ENCODE data around the gene SHISAL2A. TPM values are rescaled to one million over a fixed set of nuclear protein-coding genes. Genes with fewer than 3 reads are reported as not detected.
A peak's percentile ranks its signal among the peaks of the same experiment; 100 is the strongest.

The SHISAL2A gene
- total RNA-seq, 4 donors from 2014 or later = 0.88 to 7.4 (median 1.7) TPM; not detected in 1

GRCh38 chr1:52693843-52694242, 60.9 kb downstream of the SHISAL2A start:
- no peak for TF ChIP-seq CTCF (IDR thresholded peaks at IDR 0.05)
- TF ChIP-seq POLR2A (IDR thresholded peaks at IDR 0.05) = no peak
- Histone ChIP-seq H3K9me3 (no peaks in the 10 kb centered on the region), H3K27ac (no peak overlapping the region), H3K27me3 (no peaks in the 10 kb centered on the region), H3K36me3 (peaks cover 0 to 26% (median 0%) of the 10 kb centered on the region in 3 donors), H3K4me1 (peaks cover 0 to 9% (median 0%) of the 10 kb centered on the region in 4 donors), H3K4me3 (no peak overlapping the region)
- DNase-seq = no peak

GRCh38 chr1:52695627-52696026, 62.7 kb downstream of the SHISAL2A start:
- no peak for DNase-seq
- H3K4me1 ChIP-seq = peaks cover 0 to 9% (median 0%) of the 10 kb centered on the region in 4 donors
- H3K4me3 ChIP-seq = no peak overlapping the region
- TF ChIP-seq CTCF (IDR thresholded peaks at IDR 0.05) = no peak
- no peak for TF ChIP-seq POLR2A (IDR thresholded peaks at IDR 0.05)
- no peaks in the 10 kb centered on the region for H3K27me3 ChIP-seq
- H3K9me3 ChIP-seq = no peaks in the 10 kb centered on the region
- H3K36me3 ChIP-seq = peaks cover 0 to 24% (median 0%) of the 10 kb centered on the region in 3 donors
- H3K27ac ChIP-seq = no peak overlapping the region

- H3K27ac ChIP-seq = peak within 1 kb of the TSS; percentile 74 to 95 (median 86)
Observed at GRCh38 chr1:52697795-52698674, 65.1 kb downstream of the SHISAL2A start, which contains the start of gene COA7. Gene COA7, minus strand, starts transcription at chr1:52698347. Its CDS starts 21 bp downstream, at chr1:52698326.

GRCh38 chr1:52702886-52703787, 70.2 kb downstream of the SHISAL2A start:
- H3K4me3 ChIP-seq = peak overlapping the region; percentile 39 to 58 (median 51)
- H3K36me3 ChIP-seq = no peaks in the 10 kb centered on the region
- peak; percentile 87 to 96 (median 92) for DNase-seq
- H3K27ac ChIP-seq = peak overlapping the region; percentile 83 to 89 (median 84)
- no peaks in the 10 kb centered on the region for H3K9me3 ChIP-seq
- TF ChIP-seq POLR2A (IDR thresholded peaks at IDR 0.05) (peak; percentile 27 to 49), CTCF (IDR thresholded peaks at IDR 0.05) (peak in 1 of 6 experiments; percentile 3)
- H3K27me3 ChIP-seq = no peaks in the 10 kb centered on the region
- peaks cover 0 to 21% (median 2%) of the 10 kb centered on the region in 4 donors for H3K4me1 ChIP-seq

More at GRCh38 chr1:52697795-52698674, 65.1 kb downstream of the SHISAL2A start, which contains the start of gene COA7:
- H3K27me3 ChIP-seq = no peaks in the 10 kb centered on the region
- peak; percentile 80 to 92 (median 91) for DNase-seq
- TF ChIP-seq POLR2A (IDR thresholded peaks at IDR 0.05) (peak in 1 of 2 donors; percentile 34), CTCF (IDR thresholded peaks at IDR 0.05) (no peak)
- peaks cover 0 to 2% (median 0%) of the 10 kb centered on the region in 3 donors for H3K36me3 ChIP-seq
- peaks cover 0 to 9% (median 0%) of the 10 kb centered on the region in 4 donors for H3K4me1 ChIP-seq
- peak within 1 kb of the TSS; percentile 63 to 76 (median 75) for H3K4me3 ChIP-seq
- no peaks in the 10 kb centered on the region for H3K9me3 ChIP-seq

GRCh38 chr1:52706136-52706670, 73.2 kb downstream of the SHISAL2A start:
- Histone ChIP-seq H3K4me1 (peaks cover 0 to 27% (median 2%) of the 10 kb centered on the region in 4 donors), H3K27ac (no peak overlapping the region), H3K27me3 (no peaks in the 10 kb centered on the region), H3K36me3 (no peaks in the 10 kb centered on the region), H3K4me3 (no peak overlapping the region), H3K9me3 (no peaks in the 10 kb centered on the region)
- no peak for TF ChIP-seq POLR2A (IDR thresholded peaks at IDR 0.05)
- TF ChIP-seq CTCF (IDR thresholded peaks at IDR 0.05) = no peak
- no peak for DNase-seq
